CD4-positive, alpha-beta T cell (primary cell): ENCODE data around the gene THTPA. TPM values are rescaled to one million over a fixed set of nuclear protein-coding genes. Genes with fewer than 3 reads are reported as not detected.

Source experiments
- ATAC-seq: fragments of 200-7000 bp; cut with Tn5 transposase; one replicate; pipeline ENCODE4 v1.10.0; 2022; ENCODE audit warnings: mild to moderate bottlenecking; ENCODE audit not compliant: poor library complexity
- CTCF ChIA-PET: fragments of 350-600 bp; sonication (Branson Sonifier 250); formaldehyde crosslinking; loops from one replicate; lab custom pipeline; 2021; ENCODE audit warnings: antibody characterized with exemption, inconsistent platforms; lab: Charles Lee
- POLR2A ChIA-PET: fragments of 350-600 bp; sonication (Branson Sonifier 250); formaldehyde crosslinking; loops from one replicate; lab custom pipeline; 2021; ENCODE audit warnings: antibody characterized with exemption, inconsistent platforms; lab: Charles Lee
- DNase-seq, 14 experiments: peaks; one replicate each; pipeline ENCODE4 v3.0.0-alpha.2; 2013 to 2020; ENCODE audit warnings: mixed read lengths in 2 of 14
- H3K27ac ChIP-seq, 2 donors: one replicate each; pipeline versions ENCODE4 v1.5.1 to v1.7.0; 2013; ENCODE audit warnings: low read length in 2 of 2, low read depth in 1 of 2, mild to moderate bottlenecking in 1 of 2
- H3K27me3 ChIP-seq, 2 experiments: 1 replicate in 1 of 2; 2 replicates in 1 of 2; pipeline versions ENCODE4 v1.6.1 to v1.7.0; 2013; ENCODE audit warnings: low read length in 2 of 2, control low read depth in 1 of 2, mild to moderate bottlenecking in 1 of 2, moderate library complexity in 1 of 2; ENCODE audit not compliant: insufficient read depth in 2 of 2, control insufficient read depth in 1 of 2
- H3K36me3 ChIP-seq: one replicate; pipeline ENCODE4 v1.6.1; 2013; ENCODE audit warnings: low read length, control low read depth; ENCODE audit not compliant: insufficient read depth
- H3K4me1 ChIP-seq: one replicate; pipeline ENCODE4 v1.6.1; 2013; ENCODE audit warnings: low read length, control low read depth; ENCODE audit not compliant: insufficient read depth
- H3K4me3 ChIP-seq: one replicate; pipeline ENCODE4 v1.5.1; 2013; ENCODE audit warnings: mild to moderate bottlenecking, low read length, moderate library complexity
- H3K9me3 ChIP-seq, 2 experiments: 1 replicate in 1 of 2; 2 replicates in 1 of 2; pipeline versions ENCODE4 v1.6.1 to v1.7.0; 2013; ENCODE audit warnings: low read length in 2 of 2, mild to moderate bottlenecking in 2 of 2, control low read depth in 1 of 2, moderate library complexity in 1 of 2; ENCODE audit not compliant: control insufficient read depth in 1 of 2, insufficient read depth in 1 of 2
- H3K27ac Mint-ChIP-seq: one replicate; pipeline ENCODE4 v1.8.0; 2020; ENCODE audit warnings: mixed read lengths
- H3K27me3 Mint-ChIP-seq: one replicate; pipeline ENCODE4 v1.8.0; 2021; ENCODE audit warnings: mixed read lengths
- H3K36me3 Mint-ChIP-seq: one replicate; pipeline ENCODE4 v1.8.0; 2021; ENCODE audit warnings: low read depth, mixed read lengths
- H3K4me1 Mint-ChIP-seq: one replicate; pipeline ENCODE4 v1.8.0; 2021; ENCODE audit warnings: low read depth, mixed read lengths
- H3K4me3 Mint-ChIP-seq: one replicate; pipeline ENCODE4 v1.8.0; 2020; ENCODE audit warnings: mild to moderate bottlenecking, mixed read lengths
- H3K9me3 Mint-ChIP-seq: one replicate; pipeline ENCODE4 v1.8.0; 2020; ENCODE audit warnings: mixed read lengths
- CTCF ChIP-seq: fragments of 200-600 bp; IDR thresholded peaks from one replicate; pipeline ENCODE4 v1.8.0; 2022; ENCODE audit warnings: antibody characterized with exemption, mild to moderate bottlenecking
- intact Hi-C, 2 experiments: fragments of 100-400 bp; cut with DNase I in 1 of 2; cut with micrococcal nuclease in 1 of 2; formaldehyde crosslinking; loops; one replicate each; pipeline versions ENCODE4 v1.15.1 to v1.9.0; 2023 to 2025; cut with DNase I, micrococcal nuclease
- total RNA-seq, 174 experiments: library from RNA in 2 of 174; stranded (reverse) in 2 of 174; gene quantifications; one replicate each; pipeline ENCODE4 v1.2.3 and lab custom pipeline; 2021 to 2026

The THTPA gene
- total RNA-seq, 2 experiments from 2014 or later = 13.0 to 13.4 TPM

- H3K27ac Mint-ChIP-seq = peak overlapping the region; percentile 55
- ATAC-seq = peak; percentile 27
Measured at GRCh38 chr14:23562822-23563472, 6.9 kb downstream of the THTPA start.

GRCh38 chr14:23563473-23564180, 7.6 kb downstream of the THTPA start:
- Mint-ChIP-seq H3K4me1 (peaks cover 48% of the 10 kb centered on the region), H3K36me3 (peaks cover 74% of the 10 kb centered on the region), H3K4me3 (peak overlapping the region; percentile 72), H3K27me3 (no peaks in the 10 kb centered on the region), H3K9me3 (no peaks in the 10 kb centered on the region), H3K27ac (peak overlapping the region; percentile 55)
- no peak for ATAC-seq
- intact Hi-C loops = loop anchor here in 1 of 2 experiments (5.0 to 10.0 kb wide), 4 partner anchors 241 to 551 kb away; partner anchors contain the start of genes ACIN1, C14orf119, DCAF11 and NRL
- no peaks in the 10 kb centered on the region for H3K9me3 ChIP-seq
- H3K36me3 ChIP-seq = peaks cover 75% of the 10 kb centered on the region
- H3K4me1 ChIP-seq = peaks cover 44% of the 10 kb centered on the region
- DNase-seq = peak in 1 of 14 experiments; percentile 13
- no peaks in the 10 kb centered on the region for H3K27me3 ChIP-seq
- POLR2A ChIA-PET = interaction anchor here (0.7 to 1.3 kb wide), 2 partner anchors 47 to 94 kb away, joined by 3 read pairs; partner anchors contain the start of gene NGDN
- no peak overlapping the region for H3K27ac ChIP-seq
- no peak overlapping the region for H3K4me3 ChIP-seq
- TF ChIP-seq CTCF = no peak
- CTCF ChIA-PET = interaction anchor here (0.8 to 6.0 kb wide), 2 partner anchors 9 to 84 kb away, joined by 4 to 67 read pairs; no protein-coding TSS in a partner anchor

More at GRCh38 chr14:23562822-23563472, 6.9 kb downstream of the THTPA start:
- H3K36me3 ChIP-seq = peaks cover 79% of the 10 kb centered on the region
- H3K27me3 Mint-ChIP-seq = no peaks in the 10 kb centered on the region
- peak overlapping the region; percentile 66 for H3K4me3 Mint-ChIP-seq
- H3K9me3 Mint-ChIP-seq = no peaks in the 10 kb centered on the region
- intact Hi-C loops = loop anchor here (1.0 to 10.0 kb wide), 6 partner anchors 85 to 552 kb away; partner anchors contain the start of genes ACIN1 (in 1 of the 2), C14orf119 (in 1 of the 2), DCAF11 (in 1 of the 2) and NRL (in 1 of the 2)
- peaks cover 45% of the 10 kb centered on the region for H3K4me1 Mint-ChIP-seq
- DNase-seq = peak; percentile 38 to 80 (median 50)
- H3K36me3 Mint-ChIP-seq = peaks cover 77% of the 10 kb centered on the region
- peak; percentile 94 for TF ChIP-seq CTCF
- H3K4me3 ChIP-seq = no peak overlapping the region
- H3K4me1 ChIP-seq = peaks cover 37% of the 10 kb centered on the region
- no peak overlapping the region for H3K27ac ChIP-seq
- ChIA-PET POLR2A (interaction anchor here (0.7 to 1.3 kb wide), 2 partner anchors 48 to 94 kb away, joined by 3 read pairs; partner anchors contain the start of gene NGDN), CTCF (interaction anchor here (0.8 to 6.0 kb wide), 2 partner anchors 9 to 84 kb away, joined by 4 to 67 read pairs; no protein-coding TSS in a partner anchor)
- no peaks in the 10 kb centered on the region for H3K27me3 ChIP-seq
- no peaks in the 10 kb centered on the region for H3K9me3 ChIP-seq

GRCh38 chr14:23564181-23564812, 8.2 kb downstream of the THTPA start:
- ATAC-seq (no peak), DNase-seq (peak in 1 of 14 experiments; percentile 23)
- Histone ChIP-seq H3K4me1 (peaks cover 46% of the 10 kb centered on the region), H3K27me3 (no peaks in the 10 kb centered on the region), H3K4me3 (no peak overlapping the region), H3K9me3 (no peaks in the 10 kb centered on the region), H3K36me3 (peaks cover 68% of the 10 kb centered on the region), H3K27ac (no peak overlapping the region)
- no peaks in the 10 kb centered on the region for H3K9me3 Mint-ChIP-seq
- H3K27ac Mint-ChIP-seq = no peak overlapping the region
- ChIA-PET CTCF (interaction anchor here (6.0 kb wide), 1 partner anchor 85 kb away, joined by 67 read pairs; no protein-coding TSS in a partner anchor), POLR2A (no interaction called here)
- no peak for TF ChIP-seq CTCF
- intact Hi-C loops = loop anchor here in 1 of 2 experiments (5.0 to 10.0 kb wide), 4 partner anchors 242 to 551 kb away; partner anchors contain the start of genes ACIN1, C14orf119, DCAF11 and NRL
- no peaks in the 10 kb centered on the region for H3K27me3 Mint-ChIP-seq
- peak overlapping the region; percentile 72 for H3K4me3 Mint-ChIP-seq
- peaks cover 70% of the 10 kb centered on the region for H3K36me3 Mint-ChIP-seq
- H3K4me1 Mint-ChIP-seq = peaks cover 52% of the 10 kb centered on the region
